Endothelial cell of umbilical vein (primary cell): ENCODE results near the gene TNFRSF8. TPM values are rescaled to one million over a fixed set of nuclear protein-coding genes. Genes with fewer than 3 reads are reported as not detected.

Experiments used
- BruUV-seq: library from RNA; stranded (reverse); fragments of 400-500 nt; replicated peaks from 2 replicates; lab custom pipeline; 2021; lab: Mats Ljungman, UMichigan
- CTCF ChIA-PET: fragments of 300-600, 350-600 bp; sonication (Branson Sonifier 250); formaldehyde crosslinking; loops from one replicate; lab custom pipeline; 2021; ENCODE audit warnings: antibody characterized with exemption, inconsistent platforms; lab: Charles Lee
- POLR2A ChIA-PET: fragments of 300-600, 350-600 bp; sonication (Branson Sonifier 250); formaldehyde crosslinking; loops from one replicate; lab custom pipeline; 2021; ENCODE audit warnings: antibody characterized with exemption, inconsistent platforms; lab: Charles Lee
- DNase-seq: peaks from one replicate; pipeline ENCODE4 v3.0.0-alpha.2; 2011; ENCODE audit warnings: low read depth, low spot score
- FAIRE-seq: peaks from 2 replicates; lab custom pipeline; 2011; peaks lifted over from hg19 to GRCh38; lab: Jason Lieb, UNC
- H2AFZ ChIP-seq: 2 replicates; pipeline ENCODE4 v1.6.0; 2012; ENCODE audit warnings: low read depth, low read length, control low read depth, inconsistent platforms
- H3K27ac ChIP-seq: 2 replicates; pipeline ENCODE4 v1.5.1; 2011; ENCODE audit warnings: low read depth, mild to moderate bottlenecking, control low read depth, low read length, moderate library complexity; ENCODE audit not compliant: insufficient read depth
- H3K27me3 ChIP-seq, 2 experiments: 2 replicates each; pipeline versions ENCODE4 v1.6.0 to v1.6.1; 2011; ENCODE audit warnings: low read length in 2 of 2, mixed read lengths in 1 of 2; ENCODE audit not compliant: control insufficient read depth in 2 of 2, insufficient read depth in 2 of 2
- H3K36me3 ChIP-seq, 2 experiments: 2 replicates in 1 of 2; 3 replicates in 1 of 2; pipeline ENCODE4 v1.5.1; 2011; ENCODE audit warnings: low read length in 2 of 2, mild to moderate bottlenecking in 1 of 2, moderate library complexity in 1 of 2; ENCODE audit not compliant: control insufficient read depth in 2 of 2, insufficient read depth in 2 of 2; ENCODE audit errors: extremely low read depth in 1 of 2
- H3K4me1 ChIP-seq: 3 replicates; pipeline ENCODE4 v1.5.1; 2011; ENCODE audit warnings: mild to moderate bottlenecking, low read length; ENCODE audit not compliant: control insufficient read depth, insufficient read depth; ENCODE audit errors: extremely low read depth
- H3K4me2 ChIP-seq: 2 replicates; pipeline ENCODE4 v1.6.1; 2011; ENCODE audit warnings: low read length, control low read depth, mixed read lengths; ENCODE audit not compliant: insufficient read depth
- H3K4me3 ChIP-seq, 3 experiments: fragments of 200-600 bp in 1 of 3; sonication (generic), shearing (Covaris generic) in 1 of 3; replicated peaks in 1 of 3; 2 replicates each; pipeline ENCODE4 v1.5.1; 2011 to 2016; ENCODE audit warnings: control low read depth in 3 of 3, low read length in 3 of 3, mild to moderate bottlenecking in 2 of 3, inconsistent platforms in 1 of 3, low read depth in 1 of 3, moderate library complexity in 1 of 3; ENCODE audit not compliant: insufficient read depth in 1 of 3
- H3K79me2 ChIP-seq: 2 replicates; pipeline ENCODE4 v1.6.0; 2012; ENCODE audit warnings: low read length, inconsistent platforms; ENCODE audit not compliant: control insufficient read depth, insufficient read depth
- H3K9ac ChIP-seq: replicated peaks from 2 replicates; pipeline ENCODE3; 2011; ENCODE audit warnings: low read length, control low read depth; ENCODE audit not compliant: insufficient read depth; ENCODE audit errors: extremely low read depth
- H3K9me1 ChIP-seq: replicated peaks from 3 replicates; pipeline ENCODE4 v1.6.0; 2011; ENCODE audit warnings: mild to moderate bottlenecking, low read length; ENCODE audit not compliant: control insufficient read depth, insufficient read depth; ENCODE audit errors: extremely low read depth
- H3K9me3 ChIP-seq: replicated peaks from 2 replicates; pipeline ENCODE4 v1.5.1; 2012; ENCODE audit warnings: low read length, inconsistent platforms; ENCODE audit not compliant: control insufficient read depth, insufficient read depth
- H4K20me1 ChIP-seq: replicated peaks from 2 replicates; pipeline ENCODE3; 2011; ENCODE audit warnings: mild to moderate bottlenecking, low read length; ENCODE audit not compliant: control insufficient read depth, insufficient read depth; ENCODE audit errors: extremely low read depth
- CTCF ChIP-seq, 2 donors: IDR thresholded peaks; 1 replicate in 1 of 2; 2 replicates in 1 of 2; pipeline ENCODE4 v1.5.1; 2011; ENCODE audit warnings: low read length in 2 of 2, mild to moderate bottlenecking in 2 of 2, moderate library complexity in 2 of 2, control low read depth in 1 of 2, inconsistent platforms in 1 of 2, low read depth in 1 of 2; ENCODE audit not compliant: insufficient read depth in 1 of 2; ENCODE audit errors: extremely low read depth in 1 of 2
- EZH2 ChIP-seq: IDR thresholded peaks from 2 replicates; pipeline ENCODE4 v1.6.1; 2012; ENCODE audit warnings: borderline replicate concordance, low read depth, mild to moderate bottlenecking, moderate library complexity, low read length, inconsistent platforms; ENCODE audit not compliant: severe bottlenecking
- FOS ChIP-seq: IDR thresholded peaks from 2 replicates; pipeline ENCODE4 v1.6.1; 2011; ENCODE audit warnings: mild to moderate bottlenecking, low read length, moderate library complexity, borderline replicate concordance; ENCODE audit not compliant: insufficient read depth
- GATA2 ChIP-seq: IDR thresholded peaks from 2 replicates; pipeline ENCODE4 v1.7.0; 2011; ENCODE audit warnings: low read depth, mild to moderate bottlenecking, moderate library complexity, mixed read lengths, low read length; ENCODE audit not compliant: insufficient read length, insufficient read depth
- JUN ChIP-seq: IDR thresholded peaks from 2 replicates; pipeline ENCODE4 v1.6.1; 2011; ENCODE audit warnings: borderline replicate concordance, low read depth; ENCODE audit not compliant: insufficient read length, insufficient read depth
- MAX ChIP-seq: IDR thresholded peaks from 2 replicates; pipeline ENCODE4 v1.6.1; 2011; ENCODE audit not compliant: insufficient read depth, insufficient read length
- MYC ChIP-seq: IDR thresholded peaks from one replicate; pipeline ENCODE4 v1.6.1; 2011; ENCODE audit warnings: mild to moderate bottlenecking, low read depth, low read length
- POLR2A ChIP-seq: IDR thresholded peaks from 2 replicates; pipeline ENCODE4 v1.6.1; 2012; ENCODE audit warnings: low read depth, mild to moderate bottlenecking, control low read depth, low read length
- POLR2AphosphoS5 ChIP-seq: IDR thresholded peaks from 2 replicates; pipeline ENCODE4 v1.6.1; 2012; ENCODE audit warnings: low read depth, mild to moderate bottlenecking, control low read depth, low read length, moderate library complexity; ENCODE audit not compliant: insufficient read depth
- dilution Hi-C: fragments of 300-500 bp; cut with MboI; formaldehyde crosslinking; loops from one replicate; pipeline ENCODE4 v1.15.0; 2019; ENCODE audit warnings: low sequenced_read_pairs; ENCODE audit not compliant: extremely low pct_ligation_motif_present
- intact Hi-C: fragments of 100-400 bp; cut with micrococcal nuclease; formaldehyde crosslinking; loops from one replicate; pipeline ENCODE4 v1.10.0; 2022
- polyA plus RNA-seq, 4 experiments: library from polyadenylated mRNA; depleted of rRNA in 3 of 4; stranded (reverse) in 3 of 4; unstranded in 1 of 4; fragments of >200 nt; gene quantifications; 2 replicates each; pipeline versions ENCODE4 v1.2.1 to v1.2.3, GENCODE V29; 2011 to 2012; ENCODE audit warnings: missing spikeins in 1 of 4
- total RNA-seq: library from RNA; stranded (reverse); gene quantifications from 2 replicates; pipeline ENCODE4 v1.2.3, GENCODE V29; 2021

The TNFRSF8 gene
- total and polyA plus RNA-seq, 2 donors (not counting 3 experiments of a cell fraction or from before 2014, with no cell fraction given), result 0.47 TPM; not detected in 1

GRCh38 chr1:12059226-12059625, 3.9 kb upstream of the TNFRSF8 start:
- POLR2A ChIA-PET, result no interaction called here
- intact Hi-C loops, result no loop called here

More at GRCh38 chr1:12059226-12059625, 3.9 kb upstream of the TNFRSF8 start:
- CTCF ChIA-PET, result interaction anchor here (2.0 kb wide), 1 partner anchor 20 kb away, joined by 4 read pairs; no protein-coding TSS in a partner anchor
- Histone ChIP-seq H3K4me1 (no peaks in the 10 kb centered on the region), H3K9me1 (no peaks in the 10 kb centered on the region), H3K27ac (no peak overlapping the region), H2AFZ (no peak overlapping the region), H3K4me2 (no peak overlapping the region), H3K27me3 (peaks cover 20 to 21% of the 10 kb centered on the region in 2 experiments), H3K9ac (no peak overlapping the region), H3K36me3 (no peaks in the 10 kb centered on the region), H3K79me2 (no peaks in the 10 kb centered on the region), H4K20me1 (no peaks in the 10 kb centered on the region), H3K9me3 (no peaks in the 10 kb centered on the region), H3K4me3 (no peak overlapping the region)
- BruUV-seq, result no TSS peak
- TF ChIP-seq POLR2A, result no peak
- no peak for TF ChIP-seq POLR2AphosphoS5
- TF ChIP-seq FOS, result no peak
- TF ChIP-seq MAX, result no peak
- TF ChIP-seq EZH2, result no peak
- TF ChIP-seq GATA2, result no peak
- TF ChIP-seq CTCF (IDR thresholded peaks at IDR 0.05; ENCODE audit: extremely low read depth in 1 of 2, insufficient read depth in 1 of 2, low read depth in 1 of 2, low read length in 2 of 2), result no peak
- TF ChIP-seq JUN, result no peak
- TF ChIP-seq MYC, result no peak
- dilution Hi-C loops, result no loop called here
- FAIRE-seq, result no peak
- DNase-seq, result no peak
